HCEC 1CT (cell line): Measurements from ENCODE around the gene ADISSP.

ENCODE experiments used
- DNase-seq: peaks from one replicate; pipeline ENCODE4 v3.0.0-alpha.2; 2017

Gene ADISSP

GRCh38 chr20:3734111-3734843, 33.3 kb downstream of the ADISSP start:
- DNase-seq = no peak

- DNase-seq = no peak
Measured at GRCh38 chr20:3733119-3733995, 34.2 kb downstream of the ADISSP start.

- no peak for DNase-seq
Measured at GRCh38 chr20:3732327-3733118, 35.0 kb downstream of the ADISSP start, which contains the start of gene HSPA12B. Gene HSPA12B (plus strand): TSS chr20:3732685. CDS start chr20:3738675, 5,990 bp downstream.

GRCh38 chr20:3731944-3732326, 35.6 kb downstream of the ADISSP start:
- DNase-seq = no peak

GRCh38 chr20:3730803-3731672, 36.5 kb downstream of the ADISSP start:
- no peak for DNase-seq

GRCh38 chr20:3729811-3730540, 37.6 kb downstream of the ADISSP start:
- DNase-seq = no peak

GRCh38 chr20:3729378-3729777, 38.2 kb downstream of the ADISSP start:
- no peak for DNase-seq

GRCh38 chr20:3728876-3729275, 38.7 kb downstream of the ADISSP start:
- DNase-seq = no peak

GRCh38 chr20:3728354-3728753, 39.2 kb downstream of the ADISSP start:
- no peak for DNase-seq

GRCh38 chr20:3727401-3728021, 40.0 kb downstream of the ADISSP start:
- peak; percentile 27 for DNase-seq

- no peak for DNase-seq
Measured at GRCh38 chr20:3724356-3724755, 43.2 kb downstream of the ADISSP start.

GRCh38 chr20:3723284-3723683, 44.3 kb downstream of the ADISSP start:
- DNase-seq = no peak

- DNase-seq = no peak
Measured at GRCh38 chr20:3721912-3722311, 45.6 kb downstream of the ADISSP start.

- no peak for DNase-seq
Measured at GRCh38 chr20:3720626-3721025, 46.9 kb downstream of the ADISSP start.

- no peak for DNase-seq
Measured at GRCh38 chr20:3720068-3720467, 47.5 kb downstream of the ADISSP start.

GRCh38 chr20:3719046-3719445, 48.5 kb downstream of the ADISSP start:
- no peak for DNase-seq

GRCh38 chr20:3716195-3716834, 51.2 kb downstream of the ADISSP start:
- peak; percentile 42 for DNase-seq

GRCh38 chr20:3714092-3714491, 53.5 kb downstream of the ADISSP start:
- DNase-seq = no peak

GRCh38 chr20:3712279-3712873, 55.2 kb downstream of the ADISSP start, which contains the start of gene SIGLEC1:
Gene SIGLEC1 (minus strand): TSS chr20:3712600. CDS start chr20:3707128, 5,472 bp downstream.
- no peak for DNase-seq

- DNase-seq = no peak
Measured at GRCh38 chr20:3711484-3711941, 56.0 kb downstream of the ADISSP start.
